Endothelial cell of umbilical vein (primary cell): ENCODE measurements around the gene PARP6. TPM values are rescaled to one million over a fixed set of nuclear protein-coding genes. Genes with fewer than 3 reads are reported as not detected.

Source experiments
- BruUV-seq: library from RNA; stranded (reverse); fragments of 400-500 nt; replicated peaks from 2 replicates; lab custom pipeline; 2021; lab: Mats Ljungman, UMichigan
- CTCF ChIA-PET: fragments of 300-600, 350-600 bp; sonication (Branson Sonifier 250); formaldehyde crosslinking; loops from one replicate; lab custom pipeline; 2021; ENCODE audit warnings: antibody characterized with exemption, inconsistent platforms; lab: Charles Lee
- POLR2A ChIA-PET: fragments of 300-600, 350-600 bp; sonication (Branson Sonifier 250); formaldehyde crosslinking; loops from one replicate; lab custom pipeline; 2021; ENCODE audit warnings: antibody characterized with exemption, inconsistent platforms; lab: Charles Lee
- DNase-seq: peaks from one replicate; pipeline ENCODE4 v3.0.0-alpha.2; 2011; ENCODE audit warnings: low read depth, low spot score
- FAIRE-seq: peaks from 2 replicates; lab custom pipeline; 2011; peaks lifted over from hg19 to GRCh38; lab: Jason Lieb, UNC
- H2AFZ ChIP-seq: 2 replicates; pipeline ENCODE4 v1.6.0; 2012; ENCODE audit warnings: low read depth, low read length, control low read depth, inconsistent platforms
- H3K27ac ChIP-seq: 2 replicates; pipeline ENCODE4 v1.5.1; 2011; ENCODE audit warnings: low read depth, mild to moderate bottlenecking, control low read depth, low read length, moderate library complexity; ENCODE audit not compliant: insufficient read depth
- H3K27me3 ChIP-seq, 2 experiments: 2 replicates each; pipeline versions ENCODE4 v1.6.0 to v1.6.1; 2011; ENCODE audit warnings: low read length in 2 of 2, mixed read lengths in 1 of 2; ENCODE audit not compliant: control insufficient read depth in 2 of 2, insufficient read depth in 2 of 2
- H3K36me3 ChIP-seq, 2 experiments: 2 replicates in 1 of 2; 3 replicates in 1 of 2; pipeline ENCODE4 v1.5.1; 2011; ENCODE audit warnings: low read length in 2 of 2, mild to moderate bottlenecking in 1 of 2, moderate library complexity in 1 of 2; ENCODE audit not compliant: control insufficient read depth in 2 of 2, insufficient read depth in 2 of 2; ENCODE audit errors: extremely low read depth in 1 of 2
- H3K4me1 ChIP-seq: 3 replicates; pipeline ENCODE4 v1.5.1; 2011; ENCODE audit warnings: mild to moderate bottlenecking, low read length; ENCODE audit not compliant: control insufficient read depth, insufficient read depth; ENCODE audit errors: extremely low read depth
- H3K4me2 ChIP-seq: 2 replicates; pipeline ENCODE4 v1.6.1; 2011; ENCODE audit warnings: low read length, control low read depth, mixed read lengths; ENCODE audit not compliant: insufficient read depth
- H3K4me3 ChIP-seq, 3 experiments: fragments of 200-600 bp in 1 of 3; sonication (generic), shearing (Covaris generic) in 1 of 3; replicated peaks in 1 of 3; 2 replicates each; pipeline ENCODE4 v1.5.1; 2011 to 2016; ENCODE audit warnings: control low read depth in 3 of 3, low read length in 3 of 3, mild to moderate bottlenecking in 2 of 3, inconsistent platforms in 1 of 3, low read depth in 1 of 3, moderate library complexity in 1 of 3; ENCODE audit not compliant: insufficient read depth in 1 of 3
- H3K79me2 ChIP-seq: 2 replicates; pipeline ENCODE4 v1.6.0; 2012; ENCODE audit warnings: low read length, inconsistent platforms; ENCODE audit not compliant: control insufficient read depth, insufficient read depth
- H3K9ac ChIP-seq: replicated peaks from 2 replicates; pipeline ENCODE3; 2011; ENCODE audit warnings: low read length, control low read depth; ENCODE audit not compliant: insufficient read depth; ENCODE audit errors: extremely low read depth
- H3K9me1 ChIP-seq: replicated peaks from 3 replicates; pipeline ENCODE4 v1.6.0; 2011; ENCODE audit warnings: mild to moderate bottlenecking, low read length; ENCODE audit not compliant: control insufficient read depth, insufficient read depth; ENCODE audit errors: extremely low read depth
- H3K9me3 ChIP-seq: replicated peaks from 2 replicates; pipeline ENCODE4 v1.5.1; 2012; ENCODE audit warnings: low read length, inconsistent platforms; ENCODE audit not compliant: control insufficient read depth, insufficient read depth
- H4K20me1 ChIP-seq: replicated peaks from 2 replicates; pipeline ENCODE3; 2011; ENCODE audit warnings: mild to moderate bottlenecking, low read length; ENCODE audit not compliant: control insufficient read depth, insufficient read depth; ENCODE audit errors: extremely low read depth
- EZH2 ChIP-seq: IDR thresholded peaks from 2 replicates; pipeline ENCODE4 v1.6.1; 2012; ENCODE audit warnings: borderline replicate concordance, low read depth, mild to moderate bottlenecking, moderate library complexity, low read length, inconsistent platforms; ENCODE audit not compliant: severe bottlenecking
- FOS ChIP-seq: IDR thresholded peaks from 2 replicates; pipeline ENCODE4 v1.6.1; 2011; ENCODE audit warnings: mild to moderate bottlenecking, low read length, moderate library complexity, borderline replicate concordance; ENCODE audit not compliant: insufficient read depth
- GATA2 ChIP-seq: IDR thresholded peaks from 2 replicates; pipeline ENCODE4 v1.7.0; 2011; ENCODE audit warnings: low read depth, mild to moderate bottlenecking, moderate library complexity, mixed read lengths, low read length; ENCODE audit not compliant: insufficient read length, insufficient read depth
- JUN ChIP-seq: IDR thresholded peaks from 2 replicates; pipeline ENCODE4 v1.6.1; 2011; ENCODE audit warnings: borderline replicate concordance, low read depth; ENCODE audit not compliant: insufficient read length, insufficient read depth
- MAX ChIP-seq: IDR thresholded peaks from 2 replicates; pipeline ENCODE4 v1.6.1; 2011; ENCODE audit not compliant: insufficient read depth, insufficient read length
- MYC ChIP-seq: IDR thresholded peaks from one replicate; pipeline ENCODE4 v1.6.1; 2011; ENCODE audit warnings: mild to moderate bottlenecking, low read depth, low read length
- POLR2A ChIP-seq: IDR thresholded peaks from 2 replicates; pipeline ENCODE4 v1.6.1; 2012; ENCODE audit warnings: low read depth, mild to moderate bottlenecking, control low read depth, low read length
- POLR2AphosphoS5 ChIP-seq: IDR thresholded peaks from 2 replicates; pipeline ENCODE4 v1.6.1; 2012; ENCODE audit warnings: low read depth, mild to moderate bottlenecking, control low read depth, low read length, moderate library complexity; ENCODE audit not compliant: insufficient read depth
- dilution Hi-C: fragments of 300-500 bp; cut with MboI; formaldehyde crosslinking; loops from one replicate; pipeline ENCODE4 v1.15.0; 2019; ENCODE audit warnings: low sequenced_read_pairs; ENCODE audit not compliant: extremely low pct_ligation_motif_present
- intact Hi-C: fragments of 100-400 bp; cut with micrococcal nuclease; formaldehyde crosslinking; loops from one replicate; pipeline ENCODE4 v1.10.0; 2022
- polyA plus RNA-seq, 4 experiments: library from polyadenylated mRNA; depleted of rRNA in 3 of 4; stranded (reverse) in 3 of 4; unstranded in 1 of 4; fragments of >200 nt; gene quantifications; 2 replicates each; pipeline versions ENCODE4 v1.2.1 to v1.2.3, GENCODE V29; 2011 to 2012; ENCODE audit warnings: missing spikeins in 1 of 4
- total RNA-seq: library from RNA; stranded (reverse); gene quantifications from 2 replicates; pipeline ENCODE4 v1.2.3, GENCODE V29; 2021
- TF ChIP-seq, protein P1 (sequence below), 2 donors: IDR thresholded peaks; 1 replicate in 1 of 2; 2 replicates in 1 of 2; pipeline ENCODE4 v1.5.1; 2011; ENCODE audit warnings: low read length in 2 of 2, mild to moderate bottlenecking in 2 of 2, moderate library complexity in 2 of 2, control low read depth in 1 of 2, inconsistent platforms in 1 of 2, low read depth in 1 of 2; ENCODE audit not compliant: insufficient read depth in 1 of 2; ENCODE audit errors: extremely low read depth in 1 of 2

The PARP6 gene
- total and polyA plus RNA-seq, 2 donors (not counting 3 experiments of a cell fraction or from before 2014, with no cell fraction given), result 41.1 to 53.3 TPM

DNA sequence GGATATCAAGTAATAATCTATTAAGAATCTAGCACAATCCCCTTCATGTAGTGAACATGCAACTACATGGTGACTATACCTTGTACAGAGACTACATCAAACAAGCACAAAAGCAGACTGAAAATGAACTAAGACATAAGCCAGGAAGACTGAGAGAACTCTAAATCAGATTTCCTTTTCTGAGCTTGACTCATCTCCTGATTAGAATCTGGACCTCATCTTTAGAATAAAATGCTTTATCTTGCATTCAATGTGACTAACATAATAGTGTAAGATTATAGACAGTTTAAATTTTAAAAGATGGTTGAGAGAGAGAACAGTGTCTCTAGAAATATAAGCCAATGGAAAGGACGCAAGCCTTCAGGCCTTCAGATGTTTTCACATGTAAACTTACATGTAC lies 23.8 kb downstream of the PARP6 start:
- CTCF ChIA-PET, result interaction anchor here (0.8 kb wide), 1 partner anchor 49 kb away, joined by 3 read pairs; no protein-coding TSS in a partner anchor

More for the DNA sequence above, 23.8 kb downstream of the PARP6 start:
- Histone ChIP-seq H3K9ac (no peak overlapping the region), H3K4me2 (no peak overlapping the region), H3K4me1 (no peaks in the 10 kb centered on the region), H3K4me3 (no peak overlapping the region), H3K79me2 (no peaks in the 10 kb centered on the region), H3K36me3 (peaks cover 4 to 22% of the 10 kb centered on the region in 2 experiments), H3K27ac (no peak overlapping the region), H3K9me3 (no peaks in the 10 kb centered on the region), H3K9me1 (no peaks in the 10 kb centered on the region), H4K20me1 (no peaks in the 10 kb centered on the region), H2AFZ (no peak overlapping the region), H3K27me3 (no peaks in the 10 kb centered on the region)
- BruUV-seq, result no TSS peak
- FAIRE-seq (no peak), DNase-seq (no peak)
- POLR2A ChIA-PET, result no interaction called here
- TF ChIP-seq, protein P1, sequence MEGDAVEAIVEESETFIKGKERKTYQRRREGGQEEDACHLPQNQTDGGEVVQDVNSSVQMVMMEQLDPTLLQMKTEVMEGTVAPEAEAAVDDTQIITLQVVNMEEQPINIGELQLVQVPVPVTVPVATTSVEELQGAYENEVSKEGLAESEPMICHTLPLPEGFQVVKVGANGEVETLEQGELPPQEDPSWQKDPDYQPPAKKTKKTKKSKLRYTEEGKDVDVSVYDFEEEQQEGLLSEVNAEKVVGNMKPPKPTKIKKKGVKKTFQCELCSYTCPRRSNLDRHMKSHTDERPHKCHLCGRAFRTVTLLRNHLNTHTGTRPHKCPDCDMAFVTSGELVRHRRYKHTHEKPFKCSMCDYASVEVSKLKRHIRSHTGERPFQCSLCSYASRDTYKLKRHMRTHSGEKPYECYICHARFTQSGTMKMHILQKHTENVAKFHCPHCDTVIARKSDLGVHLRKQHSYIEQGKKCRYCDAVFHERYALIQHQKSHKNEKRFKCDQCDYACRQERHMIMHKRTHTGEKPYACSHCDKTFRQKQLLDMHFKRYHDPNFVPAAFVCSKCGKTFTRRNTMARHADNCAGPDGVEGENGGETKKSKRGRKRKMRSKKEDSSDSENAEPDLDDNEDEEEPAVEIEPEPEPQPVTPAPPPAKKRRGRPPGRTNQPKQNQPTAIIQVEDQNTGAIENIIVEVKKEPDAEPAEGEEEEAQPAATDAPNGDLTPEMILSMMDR (IDR thresholded peaks at IDR 0.05; ENCODE audit: extremely low read depth in 1 of 2, insufficient read depth in 1 of 2, low read depth in 1 of 2, low read length in 2 of 2), result no peak
- TF ChIP-seq FOS (peak; percentile 30), EZH2 (no peak), JUN (no peak), MYC (no peak), MAX (no peak), GATA2 (peak; percentile 62), POLR2AphosphoS5 (no peak), POLR2A (no peak)
- dilution Hi-C loops, result no loop called here
- intact Hi-C loops, result no loop called here
